ENCODE results near the gene SCD. TPM values are rescaled to one million over a fixed set of nuclear protein-coding genes. Genes with fewer than 3 reads are reported as not detected.
A peak's percentile ranks its signal among the peaks of the same experiment; 100 is the strongest.

The SCD gene
- total and polyA plus RNA-seq, 9 of the 15 experiments (the other 6 are each of a cell fraction or from before 2014, with no cell fraction given) = 114 to 486 (median 188) TPM

DNA sequence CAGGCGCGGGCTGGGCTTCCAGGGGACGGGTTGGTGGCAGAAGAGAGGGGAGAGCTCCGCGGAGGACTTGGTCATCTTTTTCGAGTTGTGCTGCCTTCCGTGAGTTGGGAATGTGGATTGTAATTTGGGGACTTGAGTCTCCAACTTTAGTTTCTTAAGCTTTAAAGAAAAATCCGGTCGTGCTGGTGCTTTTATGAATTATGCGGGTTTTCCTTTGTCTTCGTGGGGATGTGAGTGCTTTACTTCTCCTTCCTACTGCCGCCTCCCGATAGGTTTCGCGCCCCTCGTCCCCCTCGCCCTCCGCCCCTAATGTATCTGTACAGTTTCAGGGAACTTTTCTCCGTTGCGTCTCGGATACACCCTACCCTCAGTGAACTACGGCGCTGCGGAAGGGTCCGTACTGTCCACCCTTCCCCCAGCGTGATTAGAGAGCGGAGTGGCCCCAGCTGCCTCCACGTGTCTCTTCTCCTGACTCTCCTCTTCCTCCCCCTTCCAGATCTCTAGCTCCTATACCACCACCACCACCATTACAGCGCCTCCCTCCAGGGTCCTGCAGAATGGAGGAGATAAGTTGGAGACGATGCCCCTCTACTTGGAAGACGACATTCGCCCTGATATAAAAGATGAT is 649 bp downstream of the SCD start (continued):
- TF ChIP-seq, protein P1, sequence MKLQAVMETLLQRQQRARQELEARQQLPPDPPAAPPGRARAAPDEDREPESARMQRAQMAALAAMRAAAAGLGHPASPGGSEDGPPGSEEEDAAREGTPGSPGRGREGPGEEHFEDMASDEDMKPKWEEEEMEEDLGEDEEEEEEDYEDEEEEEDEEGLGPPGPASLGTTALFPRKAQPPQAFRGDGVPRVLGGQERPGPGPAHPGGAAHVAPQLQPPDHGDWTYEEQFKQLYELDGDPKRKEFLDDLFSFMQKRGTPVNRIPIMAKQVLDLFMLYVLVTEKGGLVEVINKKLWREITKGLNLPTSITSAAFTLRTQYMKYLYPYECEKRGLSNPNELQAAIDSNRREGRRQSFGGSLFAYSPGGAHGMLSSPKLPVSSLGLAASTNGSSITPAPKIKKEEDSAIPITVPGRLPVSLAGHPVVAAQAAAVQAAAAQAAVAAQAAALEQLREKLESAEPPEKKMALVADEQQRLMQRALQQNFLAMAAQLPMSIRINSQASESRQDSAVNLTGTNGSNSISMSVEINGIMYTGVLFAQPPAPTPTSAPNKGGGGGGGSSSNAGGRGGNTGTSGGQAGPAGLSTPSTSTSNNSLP (IDR thresholded peaks at IDR 0.05; ENCODE audit: borderline replicate concordance, low read depth, low read length) = no peak
- TF ChIP-seq TGIF2 (CRISPR knock-in tag; IDR thresholded peaks at IDR 0.05) = no peak
- TF ChIP-seq CC2D1A (IDR thresholded peaks at IDR 0.05) = no peak
- TF ChIP-seq, protein P2, sequence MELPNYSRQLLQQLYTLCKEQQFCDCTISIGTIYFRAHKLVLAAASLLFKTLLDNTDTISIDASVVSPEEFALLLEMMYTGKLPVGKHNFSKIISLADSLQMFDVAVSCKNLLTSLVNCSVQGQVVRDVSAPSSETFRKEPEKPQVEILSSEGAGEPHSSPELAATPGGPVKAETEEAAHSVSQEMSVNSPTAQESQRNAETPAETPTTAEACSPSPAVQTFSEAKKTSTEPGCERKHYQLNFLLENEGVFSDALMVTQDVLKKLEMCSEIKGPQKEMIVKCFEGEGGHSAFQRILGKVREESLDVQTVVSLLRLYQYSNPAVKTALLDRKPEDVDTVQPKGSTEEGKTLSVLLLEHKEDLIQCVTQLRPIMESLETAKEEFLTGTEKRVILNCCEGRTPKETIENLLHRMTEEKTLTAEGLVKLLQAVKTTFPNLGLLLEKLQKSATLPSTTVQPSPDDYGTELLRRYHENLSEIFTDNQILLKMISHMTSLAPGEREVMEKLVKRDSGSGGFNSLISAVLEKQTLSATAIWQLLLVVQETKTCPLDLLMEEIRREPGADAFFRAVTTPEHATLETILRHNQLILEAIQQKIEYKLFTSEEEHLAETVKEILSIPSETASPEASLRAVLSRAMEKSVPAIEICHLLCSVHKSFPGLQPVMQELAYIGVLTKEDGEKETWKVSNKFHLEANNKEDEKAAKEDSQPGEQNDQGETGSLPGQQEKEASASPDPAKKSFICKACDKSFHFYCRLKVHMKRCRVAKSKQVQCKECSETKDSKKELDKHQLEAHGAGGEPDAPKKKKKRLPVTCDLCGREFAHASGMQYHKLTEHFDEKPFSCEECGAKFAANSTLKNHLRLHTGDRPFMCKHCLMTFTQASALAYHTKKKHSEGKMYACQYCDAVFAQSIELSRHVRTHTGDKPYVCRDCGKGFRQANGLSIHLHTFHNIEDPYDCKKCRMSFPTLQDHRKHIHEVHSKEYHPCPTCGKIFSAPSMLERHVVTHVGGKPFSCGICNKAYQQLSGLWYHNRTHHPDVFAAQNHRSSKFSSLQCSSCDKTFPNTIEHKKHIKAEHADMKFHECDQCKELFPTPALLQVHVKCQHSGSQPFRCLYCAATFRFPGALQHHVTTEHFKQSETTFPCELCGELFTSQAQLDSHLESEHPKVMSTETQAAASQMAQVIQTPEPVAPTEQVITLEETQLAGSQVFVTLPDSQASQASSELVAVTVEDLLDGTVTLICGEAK (IDR thresholded peaks at IDR 0.05) = peak; percentile 58
- TF ChIP-seq, protein P2 (CRISPR knock-in tag; IDR thresholded peaks at IDR 0.05) = no peak
- TF ChIP-seq, protein P3, sequence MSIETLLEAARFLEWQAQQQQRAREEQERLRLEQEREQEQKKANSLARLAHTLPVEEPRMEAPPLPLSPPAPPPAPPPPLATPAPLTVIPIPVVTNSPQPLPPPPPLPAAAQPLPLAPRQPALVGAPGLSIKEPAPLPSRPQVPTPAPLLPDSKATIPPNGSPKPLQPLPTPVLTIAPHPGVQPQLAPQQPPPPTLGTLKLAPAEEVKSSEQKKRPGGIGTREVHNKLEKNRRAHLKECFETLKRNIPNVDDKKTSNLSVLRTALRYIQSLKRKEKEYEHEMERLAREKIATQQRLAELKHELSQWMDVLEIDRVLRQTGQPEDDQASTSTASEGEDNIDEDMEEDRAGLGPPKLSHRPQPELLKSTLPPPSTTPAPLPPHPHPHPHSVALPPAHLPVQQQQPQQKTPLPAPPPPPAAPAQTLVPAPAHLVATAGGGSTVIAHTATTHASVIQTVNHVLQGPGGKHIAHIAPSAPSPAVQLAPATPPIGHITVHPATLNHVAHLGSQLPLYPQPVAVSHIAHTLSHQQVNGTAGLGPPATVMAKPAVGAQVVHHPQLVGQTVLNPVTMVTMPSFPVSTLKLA (conservative IDR thresholded peaks at IDR 0.05) = peak; percentile 69 to 80; a peak in 3 of 4 replicates
- TF ChIP-seq, protein P4, sequence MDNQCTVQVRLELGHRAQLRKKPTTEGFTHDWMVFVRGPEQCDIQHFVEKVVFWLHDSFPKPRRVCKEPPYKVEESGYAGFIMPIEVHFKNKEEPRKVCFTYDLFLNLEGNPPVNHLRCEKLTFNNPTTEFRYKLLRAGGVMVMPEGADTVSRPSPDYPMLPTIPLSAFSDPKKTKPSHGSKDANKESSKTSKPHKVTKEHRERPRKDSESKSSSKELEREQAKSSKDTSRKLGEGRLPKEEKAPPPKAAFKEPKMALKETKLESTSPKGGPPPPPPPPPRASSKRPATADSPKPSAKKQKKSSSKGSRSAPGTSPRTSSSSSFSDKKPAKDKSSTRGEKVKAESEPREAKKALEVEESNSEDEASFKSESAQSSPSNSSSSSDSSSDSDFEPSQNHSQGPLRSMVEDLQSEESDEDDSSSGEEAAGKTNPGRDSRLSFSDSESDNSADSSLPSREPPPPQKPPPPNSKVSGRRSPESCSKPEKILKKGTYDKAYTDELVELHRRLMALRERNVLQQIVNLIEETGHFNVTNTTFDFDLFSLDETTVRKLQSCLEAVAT (IDR thresholded peaks at IDR 0.05) = 0 out of 4 replicates have a peak, but pooled peaks of 1 of the 2 experiments have one; percentile 1
- TF ChIP-seq, protein P5, sequence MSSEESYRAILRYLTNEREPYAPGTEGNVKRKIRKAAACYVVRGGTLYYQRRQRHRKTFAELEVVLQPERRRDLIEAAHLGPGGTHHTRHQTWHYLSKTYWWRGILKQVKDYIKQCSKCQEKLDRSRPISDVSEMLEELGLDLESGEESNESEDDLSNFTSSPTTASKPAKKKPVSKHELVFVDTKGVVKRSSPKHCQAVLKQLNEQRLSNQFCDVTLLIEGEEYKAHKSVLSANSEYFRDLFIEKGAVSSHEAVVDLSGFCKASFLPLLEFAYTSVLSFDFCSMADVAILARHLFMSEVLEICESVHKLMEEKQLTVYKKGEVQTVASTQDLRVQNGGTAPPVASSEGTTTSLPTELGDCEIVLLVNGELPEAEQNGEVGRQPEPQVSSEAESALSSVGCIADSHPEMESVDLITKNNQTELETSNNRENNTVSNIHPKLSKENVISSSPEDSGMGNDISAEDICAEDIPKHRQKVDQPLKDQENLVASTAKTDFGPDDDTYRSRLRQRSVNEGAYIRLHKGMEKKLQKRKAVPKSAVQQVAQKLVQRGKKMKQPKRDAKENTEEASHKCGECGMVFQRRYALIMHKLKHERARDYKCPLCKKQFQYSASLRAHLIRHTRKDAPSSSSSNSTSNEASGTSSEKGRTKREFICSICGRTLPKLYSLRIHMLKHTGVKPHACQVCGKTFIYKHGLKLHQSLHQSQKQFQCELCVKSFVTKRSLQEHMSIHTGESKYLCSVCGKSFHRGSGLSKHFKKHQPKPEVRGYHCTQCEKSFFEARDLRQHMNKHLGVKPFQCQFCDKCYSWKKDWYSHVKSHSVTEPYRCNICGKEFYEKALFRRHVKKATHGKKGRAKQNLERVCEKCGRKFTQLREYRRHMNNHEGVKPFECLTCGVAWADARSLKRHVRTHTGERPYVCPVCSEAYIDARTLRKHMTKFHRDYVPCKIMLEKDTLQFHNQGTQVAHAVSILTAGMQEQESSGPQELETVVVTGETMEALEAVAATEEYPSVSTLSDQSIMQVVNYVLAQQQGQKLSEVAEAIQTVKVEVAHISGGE (CRISPR knock-in tag; IDR thresholded peaks at IDR 0.05) = 0 out of 6 replicates have a peak, but pooled peaks of 1 of the 3 experiments have one; percentile 8
